Neuron (in vitro differentiated cells): ENCODE measurements around the gene SNRNP35.
"Not testable (repeated sequence)": the region's sequence is repeated elsewhere in the genome, so short reads cannot be mapped to it uniquely, and the experiment has no call there.

Source experiments
- H2AFZ ChIP-seq: one replicate; pipeline ENCODE4 v1.6.1; 2013; ENCODE audit warnings: low read depth, mild to moderate bottlenecking, inconsistent platforms, low read length, moderate library complexity
- H3K27me3 ChIP-seq: one replicate; pipeline ENCODE4 v1.6.1; 2013; ENCODE audit warnings: low read length; ENCODE audit not compliant: insufficient read depth
- H3K36me3 ChIP-seq: one replicate; pipeline ENCODE4 v1.6.1; 2013; ENCODE audit warnings: low read length; ENCODE audit not compliant: insufficient read depth
- H3K4me1 ChIP-seq: one replicate; pipeline ENCODE4 v1.6.1; 2013; ENCODE audit warnings: low read length; ENCODE audit not compliant: insufficient read depth
- H3K4me3 ChIP-seq: 2 replicates; pipeline ENCODE4 v1.5.1; 2013; ENCODE audit warnings: mild to moderate bottlenecking, low read length, moderate library complexity
- H3K9me3 ChIP-seq: one replicate; pipeline ENCODE4 v1.6.1; 2013; ENCODE audit warnings: low read length

Gene SNRNP35

DNA sequence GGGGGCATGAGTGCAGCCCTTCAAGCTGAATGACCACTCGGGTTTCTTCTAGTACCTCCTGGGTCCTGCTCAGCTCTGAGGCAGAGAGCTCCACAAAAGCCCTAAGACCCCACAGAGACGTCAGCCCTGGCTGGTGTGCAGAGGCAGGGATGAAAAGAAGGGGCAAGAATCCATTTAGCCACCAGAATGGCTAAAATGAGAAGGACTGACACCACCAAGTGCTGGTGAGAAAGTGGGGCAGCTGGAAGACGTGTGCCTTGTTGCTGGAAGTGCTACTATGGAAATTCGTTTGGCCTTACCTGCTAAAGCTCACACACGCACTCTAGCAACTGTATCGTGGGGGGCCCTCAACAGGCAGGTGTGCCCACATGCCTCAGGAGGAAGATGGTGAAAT lies 48.9 kb downstream of the SNRNP35 start:
- peaks cover 17% of the 10 kb centered on the region for H3K36me3 ChIP-seq
- no peak overlapping the region for H3K4me3 ChIP-seq
- H3K9me3 ChIP-seq, result no peaks in the 10 kb centered on the region
- no peak overlapping the region for H2AFZ ChIP-seq
- H3K4me1 ChIP-seq, result peaks cover 10% of the 10 kb centered on the region
- H3K27me3 ChIP-seq, result no peaks in the 10 kb centered on the region

DNA sequence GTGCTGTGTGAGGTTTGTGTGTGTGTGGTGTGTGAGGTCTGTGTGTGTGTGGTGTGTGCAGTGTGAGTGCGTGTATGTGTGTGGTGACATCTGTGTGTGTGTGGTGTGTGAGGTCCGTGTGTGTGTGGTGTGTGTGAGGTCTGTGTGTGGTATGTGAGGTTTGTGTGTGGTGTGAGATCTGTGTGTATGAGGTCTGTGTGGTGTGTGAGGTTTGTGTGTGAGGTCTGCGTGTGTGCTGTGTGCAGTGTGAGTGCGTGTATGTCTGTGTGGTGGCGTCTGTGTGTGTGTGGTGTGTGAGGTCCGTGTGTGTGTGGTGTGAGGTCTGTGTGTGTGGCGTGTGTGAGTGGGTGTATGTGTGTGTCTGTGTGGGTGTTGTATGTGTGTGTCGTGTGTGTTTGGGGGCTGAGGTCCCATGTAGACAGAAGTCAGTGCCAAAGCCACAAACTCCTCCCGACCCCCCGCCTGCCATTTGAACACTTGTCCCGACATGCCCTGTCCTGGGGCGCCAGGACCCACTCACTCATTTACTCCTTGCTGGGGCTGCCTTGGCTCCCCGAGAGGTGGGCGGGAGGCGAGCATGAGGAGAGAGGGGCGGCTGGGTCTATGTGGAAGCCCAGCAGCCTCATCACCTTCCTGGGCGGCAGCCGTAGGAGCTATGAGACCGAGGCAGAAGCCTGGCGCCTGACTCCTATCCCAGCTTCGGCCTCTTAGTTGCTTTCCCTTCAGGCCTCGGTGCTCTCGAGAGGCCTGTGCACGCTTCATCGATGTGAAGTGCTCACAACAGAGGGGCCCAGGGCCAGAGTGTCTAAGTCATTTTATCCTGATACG lies 55.1 kb downstream of the SNRNP35 start:
- H3K4me3 ChIP-seq, result no peak overlapping the region
- H3K27me3 ChIP-seq, result no peaks in the 10 kb centered on the region
- no peaks in the 10 kb centered on the region for H3K9me3 ChIP-seq
- no peaks in the 10 kb centered on the region for H3K4me1 ChIP-seq
- H3K36me3 ChIP-seq, result peaks cover 49% of the 10 kb centered on the region
- no peak overlapping the region for H2AFZ ChIP-seq

DNA sequence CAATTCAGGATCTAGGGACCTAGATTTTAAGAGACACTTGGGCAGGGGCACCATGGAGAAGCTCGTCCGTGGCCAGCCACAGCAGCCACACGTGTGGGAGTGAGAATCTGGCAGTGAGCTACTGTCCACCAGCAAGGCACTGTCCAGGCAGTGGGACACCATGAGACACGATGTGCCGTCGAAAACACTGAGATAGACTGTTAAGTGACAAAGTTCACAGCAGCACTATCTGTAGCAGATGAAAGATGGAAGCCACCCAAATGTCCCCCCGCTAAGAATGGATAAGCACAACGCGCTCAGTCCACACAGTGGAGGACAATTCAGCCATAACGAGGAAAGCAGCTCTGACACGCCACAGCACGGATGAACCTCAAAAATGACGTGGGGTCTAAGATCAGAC lies 55.9 kb downstream of the SNRNP35 start:
- Histone ChIP-seq H3K9me3 (no peaks in the 10 kb centered on the region), H3K4me1 (no peaks in the 10 kb centered on the region), H3K36me3 (peaks cover 49% of the 10 kb centered on the region), H3K27me3 (no peaks in the 10 kb centered on the region), H3K4me3 (no peak overlapping the region), H2AFZ (no peak overlapping the region)

DNA sequence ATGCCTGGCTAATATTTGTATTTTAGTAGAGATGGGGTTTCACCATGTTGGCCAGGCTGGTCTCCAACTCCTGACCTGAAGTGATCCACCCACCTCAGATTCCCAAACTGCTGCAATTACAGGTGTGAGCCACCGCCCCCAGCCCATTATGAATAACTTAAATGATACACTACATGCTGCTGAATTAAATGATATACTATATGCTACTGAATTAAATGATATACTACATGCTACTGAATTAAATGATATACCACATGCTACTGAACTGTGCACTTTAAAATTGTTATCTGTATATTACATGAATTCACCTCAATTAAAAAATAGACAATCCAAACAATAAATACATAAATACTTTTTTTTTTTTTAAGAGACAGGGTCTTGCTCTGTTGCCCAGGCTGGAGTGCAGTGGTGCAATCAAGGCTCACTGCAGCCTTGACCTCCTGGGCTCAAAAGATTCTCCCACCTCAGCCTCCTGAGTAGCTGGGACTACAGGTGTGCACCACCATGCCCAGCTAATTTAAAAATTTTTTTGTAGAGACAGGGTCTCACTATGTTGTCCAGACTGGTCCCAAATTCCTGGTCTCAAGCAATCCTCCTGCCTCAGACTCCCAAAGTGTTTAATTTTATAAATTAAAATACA lies 56.8 kb downstream of the SNRNP35 start:
- not testable (repeated sequence) for H3K4me1 ChIP-seq, H3K27me3 ChIP-seq, H3K9me3 ChIP-seq, H3K4me3 ChIP-seq, H2AFZ ChIP-seq
- peaks cover 50% of the 10 kb centered on the region for H3K36me3 ChIP-seq

DNA sequence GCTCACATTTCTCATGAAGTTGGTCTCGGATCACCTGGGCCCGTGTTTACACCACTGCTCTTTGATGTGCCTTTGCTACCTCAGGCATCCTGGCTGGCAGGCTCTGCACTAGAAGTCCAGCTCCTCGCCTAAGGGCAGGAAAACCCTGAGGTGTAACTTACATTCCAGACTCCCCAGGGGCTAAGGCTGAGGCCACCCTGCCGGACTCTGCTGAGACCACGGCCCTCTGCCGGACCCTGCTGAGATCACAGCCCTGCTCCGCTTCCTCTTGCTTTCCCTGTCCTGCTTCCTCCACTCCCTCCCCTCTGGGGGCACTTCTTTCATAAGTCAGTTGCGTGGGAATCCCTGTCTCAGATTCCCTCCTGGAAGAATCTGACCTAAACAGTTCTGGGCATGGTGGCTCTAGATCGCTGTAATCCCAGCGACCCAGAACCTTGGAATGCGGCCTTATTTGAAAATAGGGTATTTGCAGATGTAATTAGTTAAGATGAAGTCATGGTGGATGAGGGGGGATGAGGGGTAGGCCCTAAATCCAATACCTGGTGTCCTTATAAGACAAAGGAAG lies 58.4 kb downstream of the SNRNP35 start:
- H3K36me3 ChIP-seq, result peaks cover 56% of the 10 kb centered on the region
- H3K4me3 ChIP-seq, result no peak overlapping the region
- H2AFZ ChIP-seq, result no peak overlapping the region
- no peaks in the 10 kb centered on the region for H3K9me3 ChIP-seq
- H3K4me1 ChIP-seq, result no peaks in the 10 kb centered on the region
- no peaks in the 10 kb centered on the region for H3K27me3 ChIP-seq
